Esophagus muscularis mucosa (tissue), 4 donors: Measurements from ENCODE around the gene PAF1.

ENCODE experiments used
- CTCF ChIP-seq, 3 experiments: fragments of 200-600 bp in 2 of 3; fragments of 450-650 bp in 1 of 3; sonication (generic) in 2 of 3; IDR thresholded peaks; one replicate each; pipeline ENCODE4 v1.5.1; 2017 to 2019; ENCODE audit warnings: antibody characterized with exemption in 3 of 3, mild to moderate bottlenecking in 2 of 3, moderate library complexity in 1 of 3
- EP300 ChIP-seq: sonication (generic); formaldehyde crosslinking; IDR thresholded peaks from one replicate; pipeline ENCODE4 v1.6.1; 2017; ENCODE audit warnings: antibody characterized with exemption
- POLR2A ChIP-seq: fragments of 450-650 bp; IDR thresholded peaks from one replicate; pipeline ENCODE4 v1.6.1; 2017; ENCODE audit warnings: antibody characterized with exemption, moderate library complexity, mild to moderate bottlenecking, low read depth
- POLR2AphosphoS5 ChIP-seq, 2 donors: sonication (generic); formaldehyde crosslinking; IDR thresholded peaks; one replicate each; pipeline ENCODE4 v1.6.1; 2017; ENCODE audit warnings: antibody characterized with exemption in 2 of 2

GRCh38 chr19:39359026-39359425 is 31.9 kb downstream of the PAF1 start:
- TF ChIP-seq CTCF (IDR thresholded peaks at IDR 0.05) (no peak), POLR2A (no peak), POLR2AphosphoS5 (IDR thresholded peaks at IDR 0.05) (no peak), EP300 (no peak)
